Measurements from ENCODE around the gene PLPPR1. TPM values are rescaled to one million over a fixed set of nuclear protein-coding genes. Genes with fewer than 3 reads are reported as not detected.
"Not testable (repeated sequence)": the region's sequence is repeated elsewhere in the genome, so short reads cannot be mapped to it uniquely, and the experiment has no call there.

PLPPR1 gene
- total RNA-seq, 1 experiment from 2014 or later: not detected

GRCh38 chr9:101269591-101270283 lies 241.2 kb downstream of the PLPPR1 start:
- no peak for DNase-seq (ENCODE audit: extremely low read depth, low read depth)

- DNase-seq (ENCODE audit: extremely low read depth, low read depth): peak; percentile 28
These were observed 241.8 kb downstream of the PLPPR1 start for GRCh38 chr9:101270302-101270701.

GRCh38 chr9:101271102-101271501 lies 242.6 kb downstream of the PLPPR1 start:
- DNase-seq (ENCODE audit: extremely low read depth, low read depth): no peak

GRCh38 chr9:101274971-101275768 lies 246.6 kb downstream of the PLPPR1 start:
- no peak for DNase-seq (ENCODE audit: extremely low read depth, low read depth)

GRCh38 chr9:101275769-101276250 lies 247.3 kb downstream of the PLPPR1 start:
- no peak for DNase-seq (ENCODE audit: extremely low read depth, low read depth)

GRCh38 chr9:101291043-101291442 lies 262.5 kb downstream of the PLPPR1 start:
- DNase-seq (ENCODE audit: extremely low read depth, low read depth): not testable (repeated sequence)

GRCh38 chr9:101299901-101300300 lies 271.4 kb downstream of the PLPPR1 start:
- no peak for DNase-seq (ENCODE audit: extremely low read depth, low read depth)

GRCh38 chr9:101307051-101307450 lies 278.5 kb downstream of the PLPPR1 start:
- no peak for DNase-seq (ENCODE audit: extremely low read depth, low read depth)

- no peak for DNase-seq (ENCODE audit: extremely low read depth, low read depth)
These were observed 279.1 kb downstream of the PLPPR1 start for GRCh38 chr9:101307524-101308213.

GRCh38 chr9:101309139-101309538 lies 280.6 kb downstream of the PLPPR1 start:
- no peak for DNase-seq (ENCODE audit: extremely low read depth, low read depth)

GRCh38 chr9:101311191-101311590 lies 282.7 kb downstream of the PLPPR1 start:
- DNase-seq (ENCODE audit: extremely low read depth, low read depth): no peak

GRCh38 chr9:101311758-101312420 lies 283.4 kb downstream of the PLPPR1 start:
- peak; percentile 87 for DNase-seq (ENCODE audit: extremely low read depth, low read depth)

- no peak for DNase-seq (ENCODE audit: extremely low read depth, low read depth)
These were observed 284.1 kb downstream of the PLPPR1 start for GRCh38 chr9:101312661-101313060.

GRCh38 chr9:101315112-101315450 lies 286.6 kb downstream of the PLPPR1 start:
- no peak for DNase-seq (ENCODE audit: extremely low read depth, low read depth)

- DNase-seq (ENCODE audit: extremely low read depth, low read depth): no peak
These were observed 289.2 kb downstream of the PLPPR1 start for GRCh38 chr9:101317735-101318134.

- no peak for DNase-seq (ENCODE audit: extremely low read depth, low read depth)
These were observed 294.6 kb downstream of the PLPPR1 start for GRCh38 chr9:101323129-101323528.

GRCh38 chr9:101324245-101324804 lies 295.8 kb downstream of the PLPPR1 start:
- DNase-seq (ENCODE audit: extremely low read depth, low read depth): no peak

GRCh38 chr9:101325053-101325452 lies 296.5 kb downstream of the PLPPR1 start:
- no peak for DNase-seq (ENCODE audit: extremely low read depth, low read depth)

- no peak for DNase-seq (ENCODE audit: extremely low read depth, low read depth)
These were observed 297.5 kb downstream of the PLPPR1 start for GRCh38 chr9:101326035-101326434.

GRCh38 chr9:101326501-101326900 lies 298.0 kb downstream of the PLPPR1 start:
- DNase-seq (ENCODE audit: extremely low read depth, low read depth): no peak

All from NCI-H460 (cell line).